Panc1 (cell line): Measurements from ENCODE around the gene FMC1. TPM values are rescaled to one million over a fixed set of nuclear protein-coding genes. Genes with fewer than 3 reads are reported as not detected.
A peak's percentile ranks its signal among the peaks of the same experiment; 100 is the strongest.
"Not testable (repeated sequence)": the region's sequence is repeated elsewhere in the genome, so short reads cannot be mapped to it uniquely, and the experiment has no call there.

Source experiments
- ATAC-seq: fragments of 200-7000 bp; cut with Tn5 transposase; 2 replicates; pipeline ENCODE4 v1.9.1; 2020; ENCODE audit warnings: mild to moderate bottlenecking, moderate library complexity
- BruUV-seq: library from RNA; stranded (reverse); fragments of 400-500 nt; replicated peaks from 2 replicates; lab custom pipeline; 2021; lab: Mats Ljungman, UMichigan
- CTCF ChIA-PET: fragments of 300-600 bp; sonication (Branson Sonifier 250); formaldehyde crosslinking; loops from one replicate; lab custom pipeline; 2022; ENCODE audit warnings: antibody characterized with exemption; lab: Charles Lee
- POLR2A ChIA-PET: fragments of 300-600 bp; sonication (Branson Sonifier 250); formaldehyde crosslinking; loops from one replicate; lab custom pipeline; 2022; ENCODE audit warnings: antibody characterized with exemption; lab: Charles Lee
- DNase-seq: peaks from one replicate; pipeline ENCODE4 v3.0.0-alpha.2; 2010; ENCODE audit warnings: low read depth, low spot score
- H3K27ac ChIP-seq: 2 replicates; pipeline ENCODE4 v1.5.1; 2011; ENCODE audit warnings: mild to moderate bottlenecking, low read length, inconsistent platforms
- H3K27me3 ChIP-seq: fragments of 200-500 bp; sonication (Bioruptor generic); 2 replicates; pipeline ENCODE4 v1.6.0; 2014; ENCODE audit warnings: low read length, inconsistent platforms; ENCODE audit not compliant: control insufficient read depth, insufficient read depth
- H3K36me3 ChIP-seq: fragments of 200-500 bp; sonication (Bioruptor generic); 2 replicates; pipeline ENCODE4 v1.5.1; 2014; ENCODE audit warnings: inconsistent platforms, mild to moderate bottlenecking, low read length, moderate library complexity; ENCODE audit not compliant: control insufficient read depth, insufficient read depth
- H3K4me1 ChIP-seq: 2 replicates; pipeline ENCODE4 v1.5.1; 2011; ENCODE audit warnings: inconsistent platforms, mild to moderate bottlenecking, low read length, moderate library complexity; ENCODE audit not compliant: control insufficient read depth, insufficient read depth
- H3K4me3 ChIP-seq, 2 experiments: 2 replicates each; pipeline ENCODE4 v1.5.1; 2011 to 2012; ENCODE audit warnings: low read depth in 2 of 2, low read length in 2 of 2, mild to moderate bottlenecking in 2 of 2, inconsistent platforms in 1 of 2, moderate library complexity in 1 of 2
- H3K9me3 ChIP-seq: fragments of 200-500 bp; sonication (Bioruptor generic); 2 replicates; pipeline ENCODE4 v1.5.1; 2014; ENCODE audit warnings: low read depth, mild to moderate bottlenecking, inconsistent platforms, low read length, moderate library complexity; ENCODE audit not compliant: control insufficient read depth, insufficient read depth
- POLR2AphosphoS5 ChIP-seq: IDR thresholded peaks from 2 replicates; pipeline ENCODE4 v1.6.1; 2012; ENCODE audit warnings: mild to moderate bottlenecking, low read depth, low read length, moderate library complexity
- SIN3A ChIP-seq: IDR thresholded peaks from 2 replicates; pipeline ENCODE4 v1.6.1; 2012; ENCODE audit warnings: low read depth, mild to moderate bottlenecking, low read length, moderate library complexity, borderline replicate concordance; ENCODE audit not compliant: insufficient read depth
- TCF7L2 ChIP-seq: IDR thresholded peaks from 2 replicates; pipeline ENCODE4 v1.6.1; 2011; ENCODE audit warnings: mild to moderate bottlenecking, low read depth, low read length, inconsistent platforms
- in situ Hi-C: cut with HindIII; loops from 2 replicates; pipeline ENCODE4 v1.10.0; 2016; ENCODE audit warnings: low sequenced_read_pairs, low pct_unique_long_range_greater_than_20kb
- intact Hi-C: fragments of 100-400 bp; cut with micrococcal nuclease; formaldehyde crosslinking; loops from one replicate; pipeline ENCODE4 v1.10.0; 2022; ENCODE audit not compliant: unreplicated experiment
- total RNA-seq: library from RNA; stranded (reverse); gene quantifications from one replicate; pipeline ENCODE4 v1.2.1, GENCODE V29; 2021; ENCODE audit not compliant: unreplicated experiment
- TF ChIP-seq, protein P1 (sequence below): fragments of 450-650 bp; IDR thresholded peaks from 2 replicates; pipeline ENCODE4 v1.5.1; 2017; ENCODE audit warnings: mild to moderate bottlenecking
- TF ChIP-seq, protein P2 (sequence below), 2 experiments: IDR thresholded peaks; 2 replicates each; pipeline ENCODE4 v1.6.1; 2011 to 2012; ENCODE audit warnings: low read depth in 2 of 2, control low read depth in 1 of 2, low read length in 1 of 2, mild to moderate bottlenecking in 1 of 2, moderate library complexity in 1 of 2; ENCODE audit not compliant: insufficient read depth in 1 of 2

Gene FMC1
- total RNA-seq, 1 experiment from 2014 or later: 12.7 TPM

DNA sequence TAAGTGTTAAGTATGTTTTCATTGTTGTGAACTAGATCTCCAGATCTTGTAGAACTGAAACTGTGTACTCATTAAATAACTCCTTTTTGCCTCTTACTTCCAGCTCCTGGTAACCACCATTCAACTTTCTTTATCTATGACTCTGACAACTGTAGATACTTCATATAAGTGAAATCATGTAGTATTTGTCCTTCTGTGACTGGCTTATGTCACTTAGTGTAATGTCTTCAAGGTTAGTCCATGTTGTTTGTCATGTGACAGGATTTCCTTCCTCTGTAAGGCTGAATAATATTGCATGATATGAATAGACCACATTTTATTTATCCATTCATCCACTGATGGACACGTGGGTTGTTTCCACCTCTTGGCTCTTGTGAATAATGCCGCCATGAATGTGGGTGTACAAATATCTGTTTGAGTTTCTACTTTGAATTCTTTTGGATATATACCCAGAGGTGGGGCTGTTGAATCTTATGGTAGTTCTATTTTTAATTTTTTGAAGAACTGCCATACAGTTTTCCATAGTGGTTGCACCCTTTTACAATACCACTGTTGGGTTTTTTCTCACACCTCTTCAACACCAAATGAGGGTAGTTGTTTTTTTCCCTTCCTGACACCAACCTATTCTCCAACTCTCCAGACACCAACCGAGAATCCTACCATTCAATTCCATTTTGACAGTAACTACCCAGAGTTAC is 10.7 kb upstream of the FMC1 start:
- no TSS peak for BruUV-seq
- in situ Hi-C loops: no loop called here

DNA sequence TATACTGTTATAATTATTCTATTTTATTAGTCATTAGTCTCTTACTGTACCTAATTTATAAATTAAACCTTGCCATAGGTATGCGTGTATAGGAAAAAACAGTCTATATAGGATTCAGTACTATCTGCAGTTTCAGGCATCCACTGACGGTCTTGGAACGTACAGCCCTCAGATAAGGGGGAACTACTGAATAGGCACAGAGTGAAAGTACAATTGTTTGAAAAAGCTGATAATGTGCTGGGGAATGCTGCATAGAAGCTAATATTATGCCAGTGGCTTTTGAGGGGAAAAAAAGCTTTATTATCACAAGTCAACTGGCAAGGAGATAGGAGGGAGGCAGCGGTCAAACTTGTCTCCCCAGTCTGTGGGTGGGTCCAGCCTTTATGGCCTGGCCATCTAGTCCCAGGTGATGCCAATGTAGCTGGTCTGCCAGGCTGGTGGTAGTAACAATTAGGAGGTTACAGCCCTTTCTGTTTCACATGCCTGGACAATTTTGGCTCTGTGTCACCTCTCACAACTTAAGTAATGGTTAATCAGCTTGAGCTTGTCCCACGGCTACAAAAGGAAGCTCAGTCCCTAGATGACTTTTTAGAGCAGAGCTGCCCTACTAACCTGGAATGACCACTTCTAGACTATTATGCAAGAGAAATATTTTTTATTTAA is 8.3 kb upstream of the FMC1 start:
- Histone ChIP-seq H3K4me1 (no peaks in the 10 kb centered on the region), H3K4me3 (no peak overlapping the region), H3K27ac (no peak overlapping the region), H3K9me3 (no peaks in the 10 kb centered on the region), H3K36me3 (no peaks in the 10 kb centered on the region), H3K27me3 (no peaks in the 10 kb centered on the region)
- DNase-seq (no peak), ATAC-seq (peak; percentile 49; the same call in 1 of the 2 replicates)
- no TSS peak for BruUV-seq
- intact Hi-C loops (no loop called here), in situ Hi-C loops (no loop called here)
- ChIA-PET CTCF (no interaction called here), POLR2A (no interaction called here)
- TF ChIP-seq, protein P1, sequence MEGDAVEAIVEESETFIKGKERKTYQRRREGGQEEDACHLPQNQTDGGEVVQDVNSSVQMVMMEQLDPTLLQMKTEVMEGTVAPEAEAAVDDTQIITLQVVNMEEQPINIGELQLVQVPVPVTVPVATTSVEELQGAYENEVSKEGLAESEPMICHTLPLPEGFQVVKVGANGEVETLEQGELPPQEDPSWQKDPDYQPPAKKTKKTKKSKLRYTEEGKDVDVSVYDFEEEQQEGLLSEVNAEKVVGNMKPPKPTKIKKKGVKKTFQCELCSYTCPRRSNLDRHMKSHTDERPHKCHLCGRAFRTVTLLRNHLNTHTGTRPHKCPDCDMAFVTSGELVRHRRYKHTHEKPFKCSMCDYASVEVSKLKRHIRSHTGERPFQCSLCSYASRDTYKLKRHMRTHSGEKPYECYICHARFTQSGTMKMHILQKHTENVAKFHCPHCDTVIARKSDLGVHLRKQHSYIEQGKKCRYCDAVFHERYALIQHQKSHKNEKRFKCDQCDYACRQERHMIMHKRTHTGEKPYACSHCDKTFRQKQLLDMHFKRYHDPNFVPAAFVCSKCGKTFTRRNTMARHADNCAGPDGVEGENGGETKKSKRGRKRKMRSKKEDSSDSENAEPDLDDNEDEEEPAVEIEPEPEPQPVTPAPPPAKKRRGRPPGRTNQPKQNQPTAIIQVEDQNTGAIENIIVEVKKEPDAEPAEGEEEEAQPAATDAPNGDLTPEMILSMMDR: no peak
- TF ChIP-seq POLR2AphosphoS5 (no peak), SIN3A (no peak), TCF7L2 (no peak)
- TF ChIP-seq, protein P2, sequence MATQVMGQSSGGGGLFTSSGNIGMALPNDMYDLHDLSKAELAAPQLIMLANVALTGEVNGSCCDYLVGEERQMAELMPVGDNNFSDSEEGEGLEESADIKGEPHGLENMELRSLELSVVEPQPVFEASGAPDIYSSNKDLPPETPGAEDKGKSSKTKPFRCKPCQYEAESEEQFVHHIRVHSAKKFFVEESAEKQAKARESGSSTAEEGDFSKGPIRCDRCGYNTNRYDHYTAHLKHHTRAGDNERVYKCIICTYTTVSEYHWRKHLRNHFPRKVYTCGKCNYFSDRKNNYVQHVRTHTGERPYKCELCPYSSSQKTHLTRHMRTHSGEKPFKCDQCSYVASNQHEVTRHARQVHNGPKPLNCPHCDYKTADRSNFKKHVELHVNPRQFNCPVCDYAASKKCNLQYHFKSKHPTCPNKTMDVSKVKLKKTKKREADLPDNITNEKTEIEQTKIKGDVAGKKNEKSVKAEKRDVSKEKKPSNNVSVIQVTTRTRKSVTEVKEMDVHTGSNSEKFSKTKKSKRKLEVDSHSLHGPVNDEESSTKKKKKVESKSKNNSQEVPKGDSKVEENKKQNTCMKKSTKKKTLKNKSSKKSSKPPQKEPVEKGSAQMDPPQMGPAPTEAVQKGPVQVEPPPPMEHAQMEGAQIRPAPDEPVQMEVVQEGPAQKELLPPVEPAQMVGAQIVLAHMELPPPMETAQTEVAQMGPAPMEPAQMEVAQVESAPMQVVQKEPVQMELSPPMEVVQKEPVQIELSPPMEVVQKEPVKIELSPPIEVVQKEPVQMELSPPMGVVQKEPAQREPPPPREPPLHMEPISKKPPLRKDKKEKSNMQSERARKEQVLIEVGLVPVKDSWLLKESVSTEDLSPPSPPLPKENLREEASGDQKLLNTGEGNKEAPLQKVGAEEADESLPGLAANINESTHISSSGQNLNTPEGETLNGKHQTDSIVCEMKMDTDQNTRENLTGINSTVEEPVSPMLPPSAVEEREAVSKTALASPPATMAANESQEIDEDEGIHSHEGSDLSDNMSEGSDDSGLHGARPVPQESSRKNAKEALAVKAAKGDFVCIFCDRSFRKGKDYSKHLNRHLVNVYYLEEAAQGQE (IDR thresholded peaks at IDR 0.05; ENCODE audit: insufficient read depth in 1 of 2, low read depth in 2 of 2, low read length in 1 of 2): no peak

More for the DNA sequence above, 10.7 kb upstream of the FMC1 start:
- ATAC-seq (no peak), DNase-seq (no peak)
- H3K4me3 ChIP-seq: no peak overlapping the region
- no peaks in the 10 kb centered on the region for H3K36me3 ChIP-seq
- POLR2A ChIA-PET: no interaction called here
- no peak overlapping the region for H3K27ac ChIP-seq
- no peaks in the 10 kb centered on the region for H3K27me3 ChIP-seq
- no peaks in the 10 kb centered on the region for H3K9me3 ChIP-seq
- CTCF ChIA-PET: no interaction called here
- no peaks in the 10 kb centered on the region for H3K4me1 ChIP-seq
- TF ChIP-seq POLR2AphosphoS5 (no peak), TCF7L2 (no peak), SIN3A (no peak)
- TF ChIP-seq, protein P2 (IDR thresholded peaks at IDR 0.05; ENCODE audit: insufficient read depth in 1 of 2, low read depth in 2 of 2, low read length in 1 of 2): no peak
- TF ChIP-seq, protein P1: no peak
- intact Hi-C loops: no loop called here

DNA sequence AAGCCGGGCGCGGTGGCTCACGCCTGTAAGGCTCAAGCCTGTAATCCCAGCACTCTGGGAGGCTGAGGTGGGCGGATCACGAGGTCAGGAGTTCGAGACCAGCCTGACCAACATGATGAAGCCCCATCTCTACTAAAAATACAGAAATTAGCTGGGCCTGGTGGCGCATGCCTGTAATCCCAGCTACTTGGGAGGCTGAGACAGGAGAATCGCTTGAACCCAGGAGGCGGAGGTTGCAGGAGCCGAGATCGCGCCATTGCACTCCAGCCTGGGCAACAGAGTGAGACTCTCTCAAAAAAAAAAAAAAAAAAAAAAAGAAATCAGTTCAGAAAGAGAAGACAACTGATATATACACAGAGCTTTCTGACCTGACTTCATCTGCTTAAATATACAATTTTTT is 7.7 kb upstream of the FMC1 start:
- H3K4me3 ChIP-seq, DNase-seq, H3K27me3 ChIP-seq, ATAC-seq, BruUV-seq, CTCF ChIA-PET, in situ Hi-C loops, H3K36me3 ChIP-seq, H3K4me1 ChIP-seq, H3K9me3 ChIP-seq, H3K27ac ChIP-seq, POLR2A ChIA-PET, intact Hi-C loops: not testable (repeated sequence)
